Smooth muscle cell of bladder (primary cell): ENCODE data around the gene IGF2. TPM values are rescaled to one million over a fixed set of nuclear protein-coding genes. Genes with fewer than 3 reads are reported as not detected.

ENCODE experiments used
- total RNA-seq: library from RNA; depleted of rRNA; stranded (reverse); fragments of >200 nt; gene quantifications from 2 replicates; pipeline ENCODE4 v1.2.3, GENCODE V29; 2014

Gene IGF2
- total RNA-seq: 1.8 and 7.3 TPM in 2 replicates

DNA sequence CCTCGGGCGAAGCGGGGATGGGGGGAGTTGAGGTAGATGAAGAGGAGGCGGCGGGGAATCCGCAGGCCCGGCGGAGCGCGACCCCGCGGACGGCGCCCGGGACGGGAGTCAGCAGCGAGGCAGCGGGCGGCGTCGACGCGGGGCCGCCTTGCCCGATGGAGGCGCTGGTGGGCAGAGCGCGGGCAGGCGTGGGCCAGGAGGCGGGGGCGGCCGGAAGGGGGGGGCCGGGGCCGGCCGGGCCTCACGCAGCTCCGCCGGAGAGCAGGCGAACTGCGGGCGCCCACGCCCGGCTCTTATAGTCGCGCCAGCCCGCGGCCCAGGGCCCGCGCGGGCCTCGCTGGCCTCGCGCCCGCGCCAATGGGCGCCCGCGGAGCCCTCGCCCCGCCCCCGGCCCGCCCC lies at the start of gene IGF2:
IGF2 (minus strand) TSS at position 267 of the 399 bp plus-strand sequence. CDS start 3,866 bp downstream, outside the sequence.

GRCh38 chr11:2171591-2172003 lies 32.4 kb upstream of the IGF2 start, which contains the start of gene TH:
TSS of gene TH (minus strand) at chr11:2171815. CDS start at chr11:2171786, 29 bp downstream.

DNA sequence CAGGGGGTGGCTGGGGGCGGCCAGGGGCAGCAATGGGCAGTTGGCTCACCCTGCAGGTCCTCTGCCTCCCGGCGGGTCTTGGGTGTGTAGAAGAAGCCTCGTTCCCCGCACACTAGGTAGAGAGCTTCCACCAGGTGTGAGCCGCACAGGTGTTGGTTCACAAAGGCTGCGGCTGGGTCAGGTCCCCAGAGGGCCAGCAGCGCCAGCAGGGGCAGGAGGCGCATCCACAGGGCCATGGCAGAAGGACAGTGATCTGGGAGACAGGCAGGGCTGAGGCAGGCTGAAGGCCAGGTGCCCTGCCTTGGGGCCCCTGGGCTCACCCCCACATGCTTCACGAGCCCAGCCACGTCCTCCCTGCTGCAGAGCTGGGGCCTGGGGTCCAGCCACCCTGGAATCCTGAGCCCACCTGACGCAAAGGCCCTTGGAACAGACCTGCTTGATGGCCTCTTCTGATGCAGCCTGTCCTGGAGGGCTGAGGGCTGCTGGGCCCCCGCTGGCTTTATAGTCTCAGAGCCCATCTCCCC lies 21.6 kb upstream of the IGF2 start, which contains the start of gene INS:
INS (minus strand) TSS at position 474 of the 524 bp plus-strand sequence; CDS start at position 236, 238 bp downstream.

Other genes starting within 250 kb of the IGF2 start
- gene PRR33, start 247.5 kb downstream of the IGF2 start, total RNA-seq: not detected in 2 replicates
- 0.37 TPM in 1 of 2 replicates, not detected in the other for gene TNNT3, start 219.7 kb downstream of the IGF2 start, total RNA-seq
- gene MRPL23, start 192.1 kb downstream of the IGF2 start, total RNA-seq: 129 and 210 TPM in 2 replicates
- 1.7 and 64.3 TPM in 2 replicates for gene H19, start 141.5 kb downstream of the IGF2 start, total RNA-seq
- not detected in 2 replicates for gene INS, start 21.8 kb upstream of the IGF2 start, total RNA-seq
- not detected in 2 replicates for gene TH, start 32.4 kb upstream of the IGF2 start, total RNA-seq
- gene ASCL2, start 131.2 kb upstream of the IGF2 start, total RNA-seq: not detected in 2 replicates
- gene C11orf21, start 162.5 kb upstream of the IGF2 start, total RNA-seq: not detected in 2 replicates
- under 0.01 TPM in 2 replicates for gene TSPAN32, start 162.6 kb upstream of the IGF2 start, total RNA-seq
- gene CD81, start 237.9 kb upstream of the IGF2 start, total RNA-seq: 170 and 238 TPM in 2 replicates